CD14-positive monocyte (primary cell): ENCODE measurements around the gene TRIM67. TPM values are rescaled to one million over a fixed set of nuclear protein-coding genes. Genes with fewer than 3 reads are reported as not detected.

Source experiments
- DNase-seq, 3 donors: peaks; one replicate each; pipeline ENCODE4 v3.0.0-alpha.2; 2011 to 2022
- H2AFZ ChIP-seq: 2 replicates; pipeline ENCODE4 v1.6.0; 2012; ENCODE audit warnings: mild to moderate bottlenecking, low read depth, low read length, inconsistent platforms; ENCODE audit not compliant: insufficient read depth, poor library complexity, severe bottlenecking
- H3K27ac ChIP-seq, 2 donors: 1 replicate in 1 of 2; 2 replicates in 1 of 2; pipeline ENCODE4 v1.5.1; 2012 to 2013; ENCODE audit warnings: low read length in 2 of 2, control low read depth in 1 of 2, inconsistent platforms in 1 of 2, low read depth in 1 of 2, mild to moderate bottlenecking in 1 of 2
- H3K27me3 ChIP-seq, 2 donors: one replicate each; pipeline versions ENCODE4 v1.6.0 to v1.6.1; 2011 to 2013; ENCODE audit warnings: low read length in 2 of 2; ENCODE audit not compliant: control insufficient read depth in 2 of 2, insufficient read depth in 2 of 2
- H3K36me3 ChIP-seq, 2 donors: replicated peaks in 1 of 2; 1 replicate in 1 of 2; 2 replicates in 1 of 2; pipeline versions ENCODE4 v1.5.1 to v1.6.1; 2012 to 2013; ENCODE audit warnings: low read length in 2 of 2, control low read depth in 1 of 2, inconsistent platforms in 1 of 2, mild to moderate bottlenecking in 1 of 2; ENCODE audit not compliant: insufficient read depth in 2 of 2, control insufficient read depth in 1 of 2
- H3K4me1 ChIP-seq, 2 donors: 1 replicate in 1 of 2; 2 replicates in 1 of 2; pipeline versions ENCODE4 v1.5.1 to v1.6.1; 2012 to 2013; ENCODE audit warnings: low read length in 2 of 2, control low read depth in 1 of 2, inconsistent platforms in 1 of 2, mild to moderate bottlenecking in 1 of 2, moderate library complexity in 1 of 2; ENCODE audit not compliant: insufficient read depth in 2 of 2, control insufficient read depth in 1 of 2
- H3K4me2 ChIP-seq: replicated peaks from 2 replicates; pipeline ENCODE3; 2012; ENCODE audit warnings: low read length, moderate library complexity, mild to moderate bottlenecking; ENCODE audit not compliant: poor library complexity, severe bottlenecking; ENCODE audit errors: extremely low read depth
- H3K4me3 ChIP-seq, 3 experiments: fragments of 200-600 bp in 1 of 3; sonication (generic) in 1 of 3; replicated peaks in 1 of 3; 1 replicate in 2 of 3; 2 replicates in 1 of 3; pipeline ENCODE4 v1.5.1; 2011 to 2013; ENCODE audit warnings: low read length in 3 of 3, mild to moderate bottlenecking in 3 of 3, control low read depth in 2 of 3, low read depth in 2 of 3, inconsistent platforms in 1 of 3, moderate library complexity in 1 of 3
- H3K79me2 ChIP-seq: 2 replicates; pipeline ENCODE4 v1.6.0; 2012; ENCODE audit warnings: mild to moderate bottlenecking, control low read depth, inconsistent platforms, low read length, moderate library complexity; ENCODE audit not compliant: insufficient read depth
- H3K9ac ChIP-seq: 2 replicates; pipeline ENCODE4 v1.6.0; 2017; ENCODE audit warnings: low read length, mild to moderate bottlenecking; ENCODE audit not compliant: insufficient read depth, poor library complexity, severe bottlenecking
- H3K9me3 ChIP-seq, 2 donors: replicated peaks in 1 of 2; 1 replicate in 1 of 2; 2 replicates in 1 of 2; pipeline versions ENCODE4 v1.5.1 to v1.6.1; 2012 to 2013; ENCODE audit warnings: low read length in 2 of 2, control low read depth in 1 of 2; ENCODE audit not compliant: control insufficient read depth in 1 of 2, insufficient read depth in 1 of 2
- H4K20me1 ChIP-seq: 2 replicates; pipeline ENCODE4 v1.6.0; 2012; ENCODE audit warnings: mild to moderate bottlenecking, low read length, control low read depth, moderate library complexity; ENCODE audit not compliant: insufficient read depth
- H3K27ac Mint-ChIP-seq, 7 donors: one replicate each; pipeline ENCODE4 v1.8.0; 2020; ENCODE audit warnings: mild to moderate bottlenecking in 7 of 7, mixed read lengths in 7 of 7, moderate library complexity in 6 of 7, inconsistent platforms in 2 of 7
- H3K27me3 Mint-ChIP-seq, 3 donors: one replicate each; pipeline ENCODE4 v1.8.0; 2021 to 2022; ENCODE audit warnings: low read depth in 3 of 3, mild to moderate bottlenecking in 3 of 3, mixed read lengths in 3 of 3, moderate library complexity in 3 of 3, inconsistent platforms in 1 of 3
- H3K36me3 Mint-ChIP-seq, 2 donors: one replicate each; pipeline ENCODE4 v1.8.0; 2020; ENCODE audit warnings: mixed read lengths in 2 of 2, inconsistent platforms in 1 of 2, mild to moderate bottlenecking in 1 of 2
- H3K4me1 Mint-ChIP-seq: one replicate; pipeline ENCODE4 v1.8.0; 2020; ENCODE audit warnings: mild to moderate bottlenecking, mixed read lengths
- H3K4me3 Mint-ChIP-seq, 2 donors: one replicate each; pipeline ENCODE4 v1.8.0; 2020; ENCODE audit warnings: mild to moderate bottlenecking in 2 of 2, mixed read lengths in 2 of 2, moderate library complexity in 1 of 2
- H3K9me3 Mint-ChIP-seq, 7 donors: one replicate each; pipeline ENCODE4 v1.8.0; 2020 to 2022; ENCODE audit warnings: mixed read lengths in 7 of 7, mild to moderate bottlenecking in 6 of 7, moderate library complexity in 6 of 7, inconsistent platforms in 2 of 7
- CTCF ChIP-seq: fragments of 200-600 bp; IDR thresholded peaks from one replicate; pipeline ENCODE4 v1.8.0; 2022; ENCODE audit warnings: antibody characterized with exemption, mild to moderate bottlenecking
- WGBS: methylation state at CpG from one replicate; pipeline ENCODE4 v1.1.5; 2013; ENCODE audit warnings: missing lambda C conversion rate; ENCODE audit not compliant: insufficient coverage; 5-methylcytosine and 5-hydroxymethylcytosine counted together
- intact Hi-C, 2 donors: fragments of 100-400 bp; cut with micrococcal nuclease; formaldehyde crosslinking; loops; one replicate each; pipeline versions ENCODE4 v1.15.0 to v1.15.1; 2023
- polyA plus RNA-seq, 3 donors: library from polyadenylated mRNA; depleted of rRNA in 1 of 3; unstranded in 2 of 3; stranded (reverse) in 1 of 3; fragments of 300-500 nt in 2 of 3; fragments of >200 nt in 1 of 3; fragmentation: Illumina TruSeq in 2 of 3; gene quantifications; 1 replicate in 2 of 3; 2 replicates in 1 of 3; pipeline ENCODE4 v1.2.3, GENCODE V29; 2012 to 2021

Gene TRIM67
- polyA plus RNA-seq, 3 donors, result not detected

- Histone ChIP-seq H3K4me1 (peaks cover 4 to 5% of the 10 kb centered on the region in 2 donors), H3K4me3 (no peak overlapping the region), H3K4me2 (no peak overlapping the region), H3K27ac (no peak overlapping the region), H3K9ac (no peak overlapping the region), H4K20me1 (no peaks in the 10 kb centered on the region), H3K79me2 (no peaks in the 10 kb centered on the region), H2AFZ (no peak overlapping the region), H3K36me3 (no peaks in the 10 kb centered on the region), H3K9me3 (no peaks in the 10 kb centered on the region), H3K27me3 (peaks cover 0 to 3% of the 10 kb centered on the region in 2 donors)
- H3K9me3 Mint-ChIP-seq, result no peaks in the 10 kb centered on the region
- H3K4me1 Mint-ChIP-seq, result peaks cover 7% of the 10 kb centered on the region
- 80% methylated on average over 9 of the region's 10 CpGs for WGBS
- peaks cover 7 to 17% (median 11%) of the 10 kb centered on the region in 3 donors for H3K27me3 Mint-ChIP-seq
- intact Hi-C loops, result no loop called here
- no peaks in the 10 kb centered on the region for H3K36me3 Mint-ChIP-seq
- H3K4me3 Mint-ChIP-seq, result no peak overlapping the region
- H3K27ac Mint-ChIP-seq, result no peak overlapping the region
- DNase-seq, result no peak
- TF ChIP-seq CTCF, result no peak
Observed at GRCh38 chr1:231215681-231216385, 54.0 kb downstream of the TRIM67 start.

GRCh38 chr1:231216498-231216897, 54.6 kb downstream of the TRIM67 start:
- no peaks in the 10 kb centered on the region for H4K20me1 ChIP-seq
- Mint-ChIP-seq H3K36me3 (no peaks in the 10 kb centered on the region), H3K27me3 (peaks cover 7 to 17% (median 11%) of the 10 kb centered on the region in 3 donors), H3K27ac (no peak overlapping the region), H3K4me3 (no peak overlapping the region), H3K4me1 (peaks cover 5% of the 10 kb centered on the region), H3K9me3 (no peaks in the 10 kb centered on the region)
- no peak overlapping the region for H3K9ac ChIP-seq
- no peak for DNase-seq
- no peak overlapping the region for H3K4me3 ChIP-seq
- H2AFZ ChIP-seq, result no peak overlapping the region
- no peak overlapping the region for H3K27ac ChIP-seq
- no peak overlapping the region for H3K4me2 ChIP-seq
- H3K36me3 ChIP-seq, result no peaks in the 10 kb centered on the region
- WGBS, result 86% methylated on average over 4 of the region's 4 CpGs
- TF ChIP-seq CTCF, result no peak
- peaks cover 2 to 3% of the 10 kb centered on the region in 2 donors for H3K4me1 ChIP-seq
- H3K27me3 ChIP-seq, result peaks cover 0 to 3% of the 10 kb centered on the region in 2 donors
- intact Hi-C loops, result no loop called here
- H3K79me2 ChIP-seq, result no peaks in the 10 kb centered on the region
- H3K9me3 ChIP-seq, result no peaks in the 10 kb centered on the region
